GM19397 (cell line): ENCODE results near the gene HYI.

Experiments used
- ATAC-seq: cut with Tn5 transposase; IDR thresholded peaks from one replicate; pipeline ENCODE4 v1.9.1; 2021; ENCODE audit warnings: mild to moderate bottlenecking, moderate library complexity; ENCODE audit not compliant: unreplicated experiment

HYI gene

DNA sequence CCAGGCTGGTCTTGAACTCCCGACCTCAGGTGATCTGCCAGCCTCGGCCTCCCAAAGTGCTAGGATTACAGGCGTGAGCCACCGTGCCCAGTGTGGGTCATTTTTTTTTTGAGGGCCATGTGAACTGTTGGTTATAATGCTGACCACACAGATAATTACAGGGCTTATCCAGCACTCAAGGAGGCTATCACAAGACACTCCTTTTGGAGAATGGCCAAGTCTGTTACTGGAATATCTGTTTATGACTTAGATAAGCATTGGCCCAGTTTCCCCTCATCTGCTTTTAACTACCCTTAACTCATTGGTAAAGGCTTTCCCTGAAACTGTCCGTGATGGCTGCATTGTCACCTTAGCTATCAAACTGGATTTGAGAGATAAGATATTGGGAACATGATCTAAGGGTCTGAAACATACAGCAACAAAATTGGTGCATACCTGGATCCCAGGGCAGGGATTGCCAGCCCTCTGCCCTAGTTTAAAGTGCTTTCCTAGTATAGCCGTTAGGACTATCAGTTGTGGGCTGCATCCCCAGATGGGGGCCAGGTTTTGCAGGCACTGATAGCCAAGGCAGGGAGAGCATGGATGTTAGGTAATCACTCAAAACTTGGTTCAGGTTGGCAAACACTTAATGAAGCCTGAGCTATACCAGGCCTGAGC, 48.4 kb downstream of the HYI start:
- ATAC-seq: no peak

- no peak for ATAC-seq
Measured at GRCh38 chr1:43404353-43404752, 49.4 kb downstream of the HYI start.

DNA sequence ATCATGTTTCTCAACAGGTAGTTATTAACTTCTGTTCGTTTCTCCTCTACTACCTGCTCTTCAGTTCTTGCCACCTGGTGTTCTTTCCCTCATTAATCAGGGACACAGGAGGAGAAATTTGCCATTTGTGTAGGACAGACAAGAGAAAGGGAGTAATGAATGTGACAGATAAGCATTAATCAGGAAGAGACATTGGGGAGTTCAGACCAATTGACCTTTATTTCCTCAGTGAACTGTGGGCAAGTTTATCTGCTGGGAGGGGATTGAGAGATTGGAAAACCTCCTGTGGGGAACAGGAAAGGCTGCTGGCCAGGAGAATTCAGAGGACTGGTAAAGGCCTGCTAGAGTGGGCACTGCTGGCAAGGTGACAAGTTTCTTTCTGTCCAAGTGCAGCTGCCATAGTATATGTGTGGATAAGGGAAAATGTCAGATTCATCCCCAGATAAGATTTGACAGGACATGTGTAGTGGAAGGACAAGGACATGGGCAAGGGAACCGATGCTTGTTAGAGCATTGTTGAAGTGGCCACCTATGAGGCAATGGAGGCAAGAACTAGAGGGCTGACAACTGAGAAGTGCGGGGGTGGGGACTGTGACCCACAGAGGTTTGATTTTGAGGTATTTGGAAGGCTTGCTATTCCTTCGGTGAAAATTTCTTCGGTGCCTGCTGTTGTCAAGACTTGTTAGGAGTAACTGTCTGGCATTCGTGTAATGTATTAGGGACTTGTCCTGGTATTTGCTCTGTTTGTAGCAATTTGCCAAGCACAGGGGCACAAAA, 51.5 kb downstream of the HYI start:
- ATAC-seq: no peak
